Skeletal muscle tissue (tissue), 4 donors: Measurements from ENCODE around the gene RFC2. TPM values are rescaled to one million over a fixed set of nuclear protein-coding genes. Genes with fewer than 3 reads are reported as not detected.
"Not testable (repeated sequence)": the region's sequence is repeated elsewhere in the genome, so short reads cannot be mapped to it uniquely, and the experiment has no call there.

Experiments
- H3K27ac ChIP-seq: one replicate; pipeline ENCODE4 v1.7.0; 2013; ENCODE audit warnings: mild to moderate bottlenecking, low read depth, low read length, inconsistent platforms
- H3K27me3 ChIP-seq, 3 donors: one replicate each; pipeline ENCODE4 v1.7.0; 2013; ENCODE audit warnings: low read length in 3 of 3; ENCODE audit not compliant: control insufficient read depth in 3 of 3, insufficient read depth in 3 of 3
- H3K36me3 ChIP-seq, 3 donors: one replicate each; pipeline ENCODE4 v1.7.0; 2013; ENCODE audit warnings: low read length in 3 of 3; ENCODE audit not compliant: control insufficient read depth in 3 of 3, insufficient read depth in 3 of 3
- H3K4me1 ChIP-seq, 3 donors: one replicate each; pipeline ENCODE4 v1.7.0; 2013; ENCODE audit warnings: low read length in 3 of 3, mild to moderate bottlenecking in 3 of 3; ENCODE audit not compliant: control insufficient read depth in 3 of 3, insufficient read depth in 3 of 3
- H3K4me3 ChIP-seq, 3 donors: one replicate each; pipeline ENCODE4 v1.7.0; 2013; ENCODE audit warnings: low read length in 3 of 3
- H3K9ac ChIP-seq, 3 donors: one replicate each; pipeline ENCODE4 v1.7.0; 2013; ENCODE audit warnings: low read length in 3 of 3, mild to moderate bottlenecking in 3 of 3, moderate library complexity in 2 of 3, low read depth in 1 of 3
- H3K9me3 ChIP-seq, 3 donors: one replicate each; pipeline ENCODE4 v1.7.0; 2013; ENCODE audit warnings: low read length in 3 of 3; ENCODE audit not compliant: control insufficient read depth in 3 of 3
- total RNA-seq: library from RNA; depleted of rRNA; stranded (reverse); fragments of >200 nt; gene quantifications from one replicate; pipeline ENCODE4 v1.2.3, GENCODE V29; 2014
- donor health status: Osteomylitis.

RFC2 gene
- total RNA-seq, 1 donor from 2014 or later, result 21.4 TPM

DNA sequence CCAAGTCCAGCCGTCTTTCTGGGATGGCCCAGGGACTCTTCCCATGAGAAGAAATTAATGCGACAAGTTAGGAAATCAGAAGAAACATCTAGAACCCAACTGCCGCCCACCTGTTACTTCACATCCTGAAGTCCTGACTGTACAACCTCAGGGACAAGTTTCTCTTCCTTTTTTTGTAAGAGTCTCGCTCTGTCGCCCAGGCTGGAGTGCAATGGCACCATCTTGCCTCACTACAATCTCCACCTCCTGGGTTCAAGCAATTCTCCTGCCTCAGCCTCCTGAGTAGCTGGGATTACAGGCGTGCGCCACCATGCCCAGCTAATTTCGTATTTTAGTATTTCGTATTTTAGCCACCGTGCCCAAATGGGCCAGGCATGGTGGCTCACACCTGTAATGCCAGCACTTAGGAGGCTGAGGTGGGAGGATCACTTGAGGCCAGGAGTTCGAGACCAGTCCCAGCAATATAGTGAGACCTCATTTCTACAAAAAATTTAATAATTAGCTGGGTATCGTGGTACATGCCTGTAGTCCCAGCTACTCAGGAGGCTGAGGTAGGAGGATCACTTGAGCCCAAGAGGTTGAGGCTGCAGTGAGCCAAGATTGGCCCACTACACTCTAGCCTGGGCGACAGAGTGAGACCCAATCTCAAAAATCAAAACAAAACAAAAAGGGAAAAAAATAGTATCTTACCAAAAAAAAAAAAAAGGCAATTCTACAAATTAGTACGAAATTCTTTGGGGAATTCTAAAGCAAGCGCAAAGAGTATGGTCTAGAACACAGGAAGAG is 23.6 kb downstream of the RFC2 start:
- no peaks in the 10 kb centered on the region for H3K9me3 ChIP-seq
- H3K27ac ChIP-seq, result no peak overlapping the region
- H3K4me1 ChIP-seq, result no peaks in the 10 kb centered on the region
- H3K9ac ChIP-seq, result no peak overlapping the region
- H3K4me3 ChIP-seq, result no peak overlapping the region
- H3K36me3 ChIP-seq, result peaks cover 19 to 26% (median 24%) of the 10 kb centered on the region in 3 donors
- H3K27me3 ChIP-seq, result no peaks in the 10 kb centered on the region

DNA sequence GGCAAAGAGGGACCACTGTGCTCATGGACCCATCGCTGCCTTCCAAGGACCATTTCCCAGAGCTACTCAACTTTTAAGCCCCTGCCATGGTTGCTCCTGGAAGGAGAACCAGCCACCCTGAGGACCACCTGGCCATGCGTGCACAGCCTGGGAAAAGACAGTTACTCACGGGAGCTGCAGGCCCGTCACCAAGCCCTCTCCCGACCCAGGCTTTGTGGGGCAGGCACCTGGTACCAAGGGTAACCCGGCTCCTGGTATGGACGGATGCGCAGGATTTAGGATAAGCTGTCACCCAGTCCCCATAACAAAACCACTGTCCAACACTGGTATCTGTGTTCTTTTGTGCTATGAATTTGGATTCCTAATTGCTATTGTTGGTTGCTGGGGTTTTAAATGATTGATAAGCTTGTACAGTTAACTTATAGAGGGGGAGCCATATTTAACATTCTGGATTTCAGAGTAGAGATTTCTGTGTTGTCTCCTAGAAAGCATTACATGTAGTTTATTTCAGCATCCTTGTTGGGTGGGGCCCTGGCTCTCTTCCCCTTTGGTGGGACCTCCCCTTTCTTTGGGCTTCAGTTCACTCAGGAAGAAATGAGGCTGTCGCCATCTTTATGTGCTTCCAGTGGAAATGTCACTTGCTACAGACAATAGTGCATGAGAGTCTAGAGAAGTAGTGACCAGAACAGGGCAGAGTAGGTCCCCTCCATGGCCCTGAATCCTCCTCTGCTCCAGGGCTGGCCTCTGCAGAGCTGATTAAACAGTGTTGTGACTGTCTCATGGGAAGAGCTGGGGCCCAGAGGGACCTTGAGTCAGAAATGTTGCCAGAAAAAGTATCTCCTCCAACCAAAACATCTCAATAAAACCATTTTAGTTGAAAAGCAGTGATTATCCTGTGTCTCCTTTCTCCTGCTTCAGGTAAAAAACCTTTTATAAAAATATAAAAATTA is 25.0 kb downstream of the RFC2 start:
- Histone ChIP-seq H3K27me3 (no peaks in the 10 kb centered on the region), H3K36me3 (peaks cover 16 to 26% (median 20%) of the 10 kb centered on the region in 3 donors), H3K4me3 (no peak overlapping the region), H3K27ac (no peak overlapping the region), H3K9ac (no peak overlapping the region), H3K9me3 (no peaks in the 10 kb centered on the region), H3K4me1 (no peaks in the 10 kb centered on the region)

DNA sequence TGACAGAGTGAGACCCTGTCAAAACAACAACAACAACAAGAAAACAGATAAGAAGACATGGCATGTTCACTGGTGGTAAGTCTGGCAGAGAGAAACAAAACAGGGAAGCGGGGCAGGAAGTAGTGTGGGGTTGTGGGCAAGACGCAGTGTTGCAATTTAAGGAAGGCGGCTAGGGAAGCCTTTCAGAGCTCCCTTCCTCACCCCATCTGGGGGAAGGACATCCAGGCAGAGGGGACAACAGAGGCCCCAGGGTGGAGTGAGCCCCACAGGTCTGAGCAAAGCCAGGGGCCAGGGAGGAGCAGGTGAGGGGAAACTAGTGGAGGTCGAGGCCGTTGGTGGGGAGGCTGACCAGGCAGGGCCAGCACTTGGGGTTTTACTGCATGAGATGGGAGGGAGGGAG is 27.6 kb downstream of the RFC2 start:
- Histone ChIP-seq H3K27ac (no peak overlapping the region), H3K9me3 (no peaks in the 10 kb centered on the region), H3K9ac (no peak overlapping the region), H3K4me1 (no peaks in the 10 kb centered on the region), H3K27me3 (no peaks in the 10 kb centered on the region), H3K4me3 (no peak overlapping the region), H3K36me3 (peaks cover 10 to 25% (median 12%) of the 10 kb centered on the region in 3 donors)

DNA sequence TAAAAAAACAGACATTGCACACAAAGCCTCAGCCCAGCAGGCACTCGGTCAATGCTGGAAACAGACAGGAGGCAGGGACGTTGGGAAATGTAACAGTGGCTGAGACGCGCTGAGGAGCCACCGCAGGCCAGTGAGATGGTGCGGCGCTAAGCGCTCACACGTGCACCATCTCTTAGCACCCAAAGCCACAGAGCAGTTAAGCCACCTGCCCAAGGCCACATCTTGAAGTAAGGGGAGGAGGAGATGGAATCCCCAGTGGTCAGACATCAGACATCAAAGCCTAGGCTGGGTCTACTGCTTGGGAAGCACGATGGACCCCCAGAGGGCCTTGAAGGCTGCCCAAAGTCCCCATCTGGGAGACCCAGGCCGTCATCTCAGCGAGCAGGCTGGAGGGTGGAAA is 28.8 kb downstream of the RFC2 start:
- peaks cover 6 to 25% (median 9%) of the 10 kb centered on the region in 3 donors for H3K36me3 ChIP-seq
- no peaks in the 10 kb centered on the region for H3K27me3 ChIP-seq
- no peaks in the 10 kb centered on the region for H3K4me1 ChIP-seq
- H3K27ac ChIP-seq, result no peak overlapping the region
- H3K9ac ChIP-seq, result no peak overlapping the region
- H3K9me3 ChIP-seq, result no peaks in the 10 kb centered on the region
- no peak overlapping the region for H3K4me3 ChIP-seq

DNA sequence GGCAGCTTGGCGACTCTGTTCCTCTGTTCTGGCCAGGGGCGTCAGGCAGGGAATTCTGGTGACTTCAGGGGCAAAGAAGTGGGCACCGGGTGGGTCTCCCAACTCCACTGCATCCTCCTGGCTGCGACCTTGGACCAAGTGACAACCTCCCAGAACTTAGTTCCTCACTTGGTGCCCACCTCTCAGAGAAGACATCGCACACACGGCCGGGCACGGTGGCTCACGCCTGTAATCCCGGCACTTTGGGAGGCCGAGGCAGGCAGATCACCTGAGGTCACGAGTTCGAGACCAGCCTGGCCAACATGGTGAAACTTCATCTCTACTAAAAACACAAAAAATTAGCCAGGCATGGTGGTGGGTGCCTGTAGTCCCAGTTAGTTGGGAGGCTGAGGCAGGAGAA is 29.3 kb downstream of the RFC2 start:
- H3K4me1 ChIP-seq, H3K27me3 ChIP-seq, H3K27ac ChIP-seq, H3K4me3 ChIP-seq, H3K9ac ChIP-seq, H3K9me3 ChIP-seq: not testable (repeated sequence)
- peaks cover 6 to 25% (median 9%) of the 10 kb centered on the region in 3 donors for H3K36me3 ChIP-seq

DNA sequence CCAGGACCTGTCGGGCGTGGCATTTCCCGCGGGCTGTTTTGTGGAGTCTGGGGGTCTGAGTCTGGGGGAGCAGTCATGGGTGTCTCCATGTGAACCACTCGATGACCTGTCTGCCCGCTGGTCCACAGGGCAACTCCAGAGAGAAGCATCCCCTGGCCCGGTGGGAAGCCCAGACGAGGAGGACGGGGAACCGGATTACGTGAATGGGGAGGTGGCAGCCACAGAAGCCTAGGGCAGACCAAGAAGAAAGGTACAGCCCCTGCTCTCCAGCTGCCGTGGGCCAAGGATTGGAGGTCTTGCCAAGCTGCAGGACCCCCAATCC is 29.7 kb downstream of the RFC2 start:
- Histone ChIP-seq H3K27me3 (no peaks in the 10 kb centered on the region), H3K36me3 (peaks cover 6 to 25% (median 9%) of the 10 kb centered on the region in 3 donors), H3K4me1 (no peaks in the 10 kb centered on the region), H3K4me3 (no peak overlapping the region), H3K9me3 (no peaks in the 10 kb centered on the region), H3K27ac (no peak overlapping the region), H3K9ac (no peak overlapping the region)

DNA sequence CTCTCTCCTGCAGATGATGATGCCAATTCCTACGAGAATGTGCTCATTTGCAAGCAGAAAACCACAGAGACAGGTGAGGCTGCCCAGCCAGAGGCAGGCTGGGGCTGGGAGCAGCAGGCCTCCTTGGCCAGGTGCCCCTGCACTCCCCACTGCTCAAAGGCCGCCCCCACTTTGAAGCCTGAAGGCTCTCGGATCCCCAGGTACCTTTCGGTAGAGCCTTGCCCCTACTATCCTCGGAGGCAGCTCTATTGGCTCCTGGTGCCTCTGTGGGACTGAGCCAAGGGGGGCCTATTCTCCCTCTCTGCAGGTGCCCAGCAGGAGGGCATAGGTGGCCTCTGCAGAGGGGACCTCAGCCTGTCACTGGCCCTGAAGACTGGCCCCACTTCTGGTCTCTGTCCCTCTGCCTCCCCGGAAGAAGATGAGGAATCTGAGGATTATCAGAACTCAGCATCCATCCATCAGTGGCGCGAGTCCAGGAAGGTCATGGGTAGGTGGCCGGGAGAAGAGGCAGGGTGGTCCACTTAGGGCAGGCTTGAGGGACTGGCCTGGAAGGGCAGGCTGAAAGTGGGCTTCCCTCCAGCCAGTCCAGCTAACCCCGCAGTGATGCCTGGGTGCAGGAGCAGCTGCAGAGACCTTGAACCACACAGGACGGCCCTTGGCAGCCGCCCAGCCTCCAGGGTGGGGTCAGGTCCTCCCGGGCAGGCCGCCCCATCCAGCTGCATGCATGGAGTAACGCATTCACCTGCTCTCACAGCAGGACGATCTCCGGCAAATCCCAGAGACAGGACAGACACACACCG is 30.3 kb downstream of the RFC2 start:
- Histone ChIP-seq H3K4me1 (no peaks in the 10 kb centered on the region), H3K27me3 (no peaks in the 10 kb centered on the region), H3K9me3 (no peaks in the 10 kb centered on the region), H3K27ac (no peak overlapping the region), H3K9ac (no peak overlapping the region), H3K4me3 (no peak overlapping the region), H3K36me3 (peaks cover 4 to 22% (median 7%) of the 10 kb centered on the region in 3 donors)

DNA sequence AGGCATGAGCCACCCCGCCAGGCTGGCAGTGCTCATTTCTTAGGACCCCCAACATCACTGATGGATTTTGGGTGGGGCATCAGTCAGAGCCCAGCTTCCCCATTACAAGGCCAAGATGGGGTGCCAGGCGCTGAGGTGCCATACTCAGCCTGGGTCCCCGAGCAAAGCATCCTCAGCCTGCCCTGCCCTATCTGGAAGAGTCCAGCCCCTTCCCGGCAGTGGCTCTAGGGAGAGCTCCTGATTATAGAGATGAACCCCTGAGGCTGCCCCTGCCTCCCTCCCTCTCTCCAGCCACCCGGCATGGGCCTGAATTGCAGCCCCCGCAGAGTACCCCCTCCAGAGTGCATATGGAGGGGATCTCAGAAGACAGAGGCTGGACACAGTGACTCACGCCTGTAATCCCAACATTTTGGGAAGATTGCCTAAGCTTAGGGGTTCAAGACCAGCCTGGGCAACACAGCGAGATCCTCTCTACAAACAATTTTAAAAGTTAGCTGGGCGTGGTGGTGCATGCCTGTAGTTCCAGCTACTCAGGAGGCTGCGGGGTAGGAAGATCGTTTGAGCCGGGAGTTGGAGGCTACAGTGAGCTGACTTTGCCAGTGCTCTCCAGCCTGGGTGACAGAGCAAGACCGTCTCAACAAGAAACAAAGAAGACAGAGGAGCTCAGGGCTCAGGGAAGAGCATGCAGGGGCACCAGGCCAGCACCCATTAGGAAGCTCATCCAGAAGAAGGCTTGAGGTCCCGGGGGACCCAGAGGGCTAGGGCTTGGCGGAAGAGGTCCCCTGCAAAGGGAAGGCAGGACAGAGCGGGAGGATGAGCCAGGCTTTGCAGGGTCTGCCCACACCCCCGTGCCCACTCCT is 31.1 kb downstream of the RFC2 start:
- no peaks in the 10 kb centered on the region for H3K4me1 ChIP-seq
- H3K27me3 ChIP-seq, result no peaks in the 10 kb centered on the region
- H3K9me3 ChIP-seq, result no peaks in the 10 kb centered on the region
- H3K9ac ChIP-seq, result no peak overlapping the region
- H3K36me3 ChIP-seq, result peaks cover 4 to 20% (median 5%) of the 10 kb centered on the region in 3 donors
- H3K27ac ChIP-seq, result no peak overlapping the region
- H3K4me3 ChIP-seq, result no peak overlapping the region

DNA sequence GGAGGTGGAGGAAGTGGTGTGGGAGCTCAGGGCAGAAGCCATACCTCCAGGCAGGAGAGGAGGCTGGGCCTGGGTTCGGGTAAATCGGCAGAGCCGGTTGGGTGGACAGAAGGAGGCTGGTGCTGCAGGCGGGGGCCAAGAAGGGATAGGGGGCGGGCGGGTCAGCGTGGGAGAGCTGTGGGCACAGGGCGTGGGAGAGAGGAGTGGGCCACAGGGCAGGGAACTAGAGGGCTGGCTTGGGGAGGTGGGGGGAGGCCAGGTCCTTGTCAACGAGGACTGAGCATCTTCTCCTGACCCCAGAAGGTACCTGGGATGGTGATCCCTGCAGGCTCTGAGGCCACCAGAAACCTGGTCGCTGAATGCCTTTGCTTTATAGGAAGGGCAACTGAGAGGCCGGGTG is 32.5 kb downstream of the RFC2 start:
- peaks cover 2 to 17% (median 5%) of the 10 kb centered on the region in 3 donors for H3K36me3 ChIP-seq
- no peaks in the 10 kb centered on the region for H3K27me3 ChIP-seq
- H3K9ac ChIP-seq, result no peak overlapping the region
- no peaks in the 10 kb centered on the region for H3K9me3 ChIP-seq
- no peak overlapping the region for H3K4me3 ChIP-seq
- H3K4me1 ChIP-seq, result no peaks in the 10 kb centered on the region
- no peak overlapping the region for H3K27ac ChIP-seq
